Hindlimb muscle (tissue), 1 donor: Measurements from ENCODE around the gene UBN1. TPM values are rescaled to one million over a fixed set of nuclear protein-coding genes. Genes with fewer than 3 reads are reported as not detected.

ENCODE experiments used
- DNase-seq: peaks from one replicate; pipeline ENCODE4 v3.0.0-alpha.2; 2013
- polyA plus RNA-seq: library from polyadenylated mRNA; unstranded; fragments of 120-200 nt; gene quantifications from one replicate; pipeline ENCODE4 v1.2.1, GENCODE V29; 2013; ENCODE audit not compliant: insufficient read length

Gene UBN1, protein sequence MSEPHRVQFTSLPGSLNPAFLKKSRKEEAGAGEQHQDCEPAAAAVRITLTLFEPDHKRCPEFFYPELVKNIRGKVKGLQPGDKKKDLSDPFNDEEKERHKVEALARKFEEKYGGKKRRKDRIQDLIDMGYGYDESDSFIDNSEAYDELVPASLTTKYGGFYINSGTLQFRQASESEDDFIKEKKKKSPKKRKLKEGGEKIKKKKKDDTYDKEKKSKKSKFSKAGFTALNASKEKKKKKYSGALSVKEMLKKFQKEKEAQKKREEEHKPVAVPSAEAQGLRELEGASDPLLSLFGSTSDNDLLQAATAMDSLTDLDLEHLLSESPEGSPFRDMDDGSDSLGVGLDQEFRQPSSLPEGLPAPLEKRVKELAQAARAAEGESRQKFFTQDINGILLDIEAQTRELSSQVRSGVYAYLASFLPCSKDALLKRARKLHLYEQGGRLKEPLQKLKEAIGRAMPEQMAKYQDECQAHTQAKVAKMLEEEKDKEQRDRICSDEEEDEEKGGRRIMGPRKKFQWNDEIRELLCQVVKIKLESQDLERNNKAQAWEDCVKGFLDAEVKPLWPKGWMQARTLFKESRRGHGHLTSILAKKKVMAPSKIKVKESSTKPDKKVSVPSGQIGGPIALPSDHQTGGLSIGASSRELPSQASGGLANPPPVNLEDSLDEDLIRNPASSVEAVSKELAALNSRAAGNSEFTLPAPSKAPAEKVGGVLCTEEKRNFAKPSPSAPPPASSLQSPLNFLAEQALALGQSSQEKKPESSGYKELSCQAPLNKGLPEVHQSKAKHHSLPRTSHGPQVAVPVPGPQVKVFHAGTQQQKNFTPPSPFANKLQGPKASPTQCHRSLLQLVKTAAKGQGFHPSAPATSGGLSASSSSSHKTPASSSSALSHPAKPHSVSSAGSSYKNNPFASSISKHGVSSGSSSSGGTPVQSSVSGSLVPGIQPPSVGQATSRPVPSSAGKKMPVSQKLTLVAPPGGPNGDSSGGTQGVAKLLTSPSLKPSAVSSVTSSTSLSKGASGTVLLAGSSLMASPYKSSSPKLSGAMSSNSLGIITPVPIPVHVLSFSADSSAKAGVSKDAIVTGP (N-terminal part only)
- 19.0 TPM for polyA plus RNA-seq

DNA sequence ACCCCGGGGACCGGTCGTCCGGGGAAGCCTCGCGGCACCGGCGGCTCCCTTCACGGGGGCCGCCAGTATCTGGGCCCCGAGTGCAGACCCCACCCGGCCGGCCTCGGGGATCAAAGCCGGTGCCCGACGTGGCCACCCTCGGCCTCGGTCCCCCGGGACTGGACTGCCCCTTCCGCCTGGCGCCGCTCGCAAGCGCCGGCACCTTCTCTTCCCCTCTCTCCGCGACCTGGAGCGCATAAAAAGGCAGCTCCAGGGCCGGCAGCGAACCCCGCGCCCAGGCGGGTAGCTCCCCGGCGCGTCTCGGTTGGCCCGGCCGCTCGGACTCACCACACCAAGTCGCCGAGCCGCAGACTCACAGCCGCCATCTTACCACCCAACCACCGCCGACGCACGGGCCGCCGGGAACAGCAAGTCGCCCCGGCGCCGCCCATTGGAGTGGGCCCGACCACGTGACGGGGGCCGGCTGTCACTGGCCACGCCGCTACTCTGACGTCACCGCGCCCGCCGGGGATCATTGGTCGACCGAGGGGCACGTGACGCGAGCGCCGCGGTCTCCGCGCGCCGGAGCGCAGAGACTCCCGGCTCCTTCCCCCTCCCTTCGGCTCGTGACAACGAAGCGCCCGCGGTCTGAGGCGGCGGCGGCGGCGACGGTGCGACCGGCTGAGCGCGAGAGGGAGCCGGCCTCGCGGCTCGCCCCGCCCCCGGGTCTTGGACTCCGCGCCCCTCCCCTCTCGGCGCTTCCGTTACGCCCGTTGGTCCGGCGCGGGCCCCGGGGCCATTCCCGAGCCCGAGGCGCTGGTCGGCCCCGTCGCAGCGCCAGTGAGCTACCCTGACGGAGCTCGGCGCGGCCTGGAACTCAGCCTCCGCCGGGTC lies at the start of gene UBN1, which contains the start of gene GLYR1:
UBN1 (plus strand) TSS at position 581 of the 873 bp plus-strand sequence. CDS start 5,437 bp downstream, outside the sequence.
GLYR1 (minus strand) TSS at position 388 of the 873 bp plus-strand sequence; CDS start at position 365, 23 bp downstream.
- DNase-seq: peak; percentile 98

DNA sequence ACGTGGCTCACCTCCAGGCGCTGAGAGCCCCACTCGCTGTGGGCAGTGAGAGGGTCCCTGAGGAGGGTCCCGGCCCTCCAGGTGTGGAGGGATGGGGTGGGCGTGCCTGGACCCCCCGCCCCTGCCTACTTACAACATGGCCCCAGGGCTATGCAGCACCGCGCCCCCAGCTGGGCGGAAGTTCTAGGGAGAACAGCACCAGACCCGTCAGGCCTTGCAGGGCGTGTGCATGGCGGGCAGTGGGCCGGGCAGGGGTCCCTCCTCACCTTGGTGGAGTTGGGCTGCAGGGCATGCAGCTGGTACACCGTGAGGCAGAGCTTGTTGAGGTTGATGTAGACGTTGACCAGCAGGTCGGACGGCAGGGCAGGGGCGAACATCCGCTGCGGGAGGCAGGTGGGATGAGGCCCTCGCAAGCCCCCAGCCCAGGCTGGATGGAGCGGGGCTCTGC lies 49.5 kb upstream of the UBN1 start:
- no peak for DNase-seq

DNA sequence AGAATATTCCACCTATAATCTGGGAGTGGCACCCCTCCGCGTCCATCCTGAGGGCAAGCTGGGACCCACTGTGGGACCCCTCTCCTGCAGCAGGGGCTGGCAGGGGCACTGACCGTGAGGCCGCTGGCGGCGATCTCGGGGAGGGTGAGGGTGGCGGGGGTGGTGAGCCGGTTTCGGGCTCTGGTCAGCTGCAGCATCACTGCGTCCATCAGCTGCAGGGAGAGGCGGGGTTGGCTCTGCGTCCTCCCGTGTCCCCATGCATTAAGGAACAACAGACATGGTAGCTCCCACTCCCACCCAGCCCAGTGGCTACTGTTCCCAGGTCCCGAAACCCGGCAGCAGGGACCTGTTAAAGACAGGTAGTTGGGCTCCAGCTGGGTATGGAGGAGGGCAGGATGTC lies 48.8 kb upstream of the UBN1 start:
- DNase-seq: no peak

DNA sequence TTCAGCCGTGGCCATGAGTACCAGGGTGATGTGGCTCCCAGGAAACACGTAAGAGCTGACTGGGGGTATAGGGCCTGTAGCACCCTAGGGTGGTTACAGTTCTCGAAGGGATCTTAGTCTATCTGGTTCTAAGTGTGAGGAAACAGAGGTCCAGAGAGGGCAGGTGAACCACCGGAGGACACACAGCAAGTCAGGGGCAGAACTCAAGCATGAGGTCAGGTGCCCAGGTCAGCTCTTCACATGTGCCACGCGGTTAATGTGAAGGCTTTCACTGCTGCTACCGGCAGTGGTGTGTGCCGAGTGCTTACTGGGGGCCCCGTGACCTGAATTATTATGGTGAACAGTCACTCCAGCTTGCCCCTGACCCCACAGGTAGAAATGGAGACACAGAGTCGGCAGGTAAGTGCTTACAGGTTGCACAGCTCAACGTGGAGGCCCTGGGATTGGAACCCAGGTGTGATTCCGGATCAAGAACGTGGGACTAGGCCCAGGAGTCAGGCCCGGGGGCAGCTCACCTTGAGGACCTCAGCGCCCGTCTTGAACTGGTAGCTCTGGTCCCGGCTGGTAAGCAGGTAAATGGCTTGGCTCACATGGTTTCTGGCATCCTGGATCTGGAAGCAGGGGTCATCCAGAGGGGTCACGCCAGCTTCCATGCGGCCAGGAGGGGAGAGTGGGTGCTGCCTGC lies 48.0 kb upstream of the UBN1 start:
- DNase-seq: no peak

DNA sequence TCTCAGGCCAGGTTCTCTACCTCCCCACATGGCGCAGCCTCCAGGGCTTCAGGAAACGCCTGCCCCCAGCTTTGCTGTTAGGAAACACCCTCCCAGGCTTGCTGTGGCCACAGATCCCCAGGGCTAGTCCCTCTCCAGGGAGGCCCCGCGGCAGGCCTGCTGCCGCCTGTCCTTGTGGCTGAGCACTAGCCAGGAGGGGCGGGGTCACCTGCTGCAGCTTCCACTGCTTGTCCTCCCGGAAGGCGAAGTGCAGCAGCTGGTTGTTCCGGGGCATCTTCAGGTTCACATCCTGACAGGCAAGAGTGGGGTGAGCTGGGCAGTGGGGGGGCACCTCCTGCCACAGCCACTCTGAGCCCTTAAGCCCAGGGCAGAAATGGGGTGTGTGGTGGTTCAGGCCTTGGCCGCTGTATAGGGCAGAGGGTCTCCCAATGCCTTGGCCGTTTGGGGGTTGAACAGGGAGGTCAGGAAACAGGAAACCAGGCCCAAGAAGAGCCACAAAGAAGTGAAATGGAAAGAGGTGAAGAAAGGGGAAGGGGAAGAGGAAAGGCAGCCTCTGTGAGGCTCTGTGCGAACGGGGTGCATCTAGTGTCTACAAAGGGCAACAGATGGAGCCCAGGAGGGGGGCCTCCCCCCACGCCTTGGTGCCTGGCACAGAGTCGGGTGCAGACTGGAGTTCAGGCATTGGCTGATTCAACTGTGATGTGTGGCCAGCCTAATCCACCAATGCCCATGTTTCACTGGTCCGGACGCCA lies 46.8 kb upstream of the UBN1 start:
- DNase-seq: no peak

DNA sequence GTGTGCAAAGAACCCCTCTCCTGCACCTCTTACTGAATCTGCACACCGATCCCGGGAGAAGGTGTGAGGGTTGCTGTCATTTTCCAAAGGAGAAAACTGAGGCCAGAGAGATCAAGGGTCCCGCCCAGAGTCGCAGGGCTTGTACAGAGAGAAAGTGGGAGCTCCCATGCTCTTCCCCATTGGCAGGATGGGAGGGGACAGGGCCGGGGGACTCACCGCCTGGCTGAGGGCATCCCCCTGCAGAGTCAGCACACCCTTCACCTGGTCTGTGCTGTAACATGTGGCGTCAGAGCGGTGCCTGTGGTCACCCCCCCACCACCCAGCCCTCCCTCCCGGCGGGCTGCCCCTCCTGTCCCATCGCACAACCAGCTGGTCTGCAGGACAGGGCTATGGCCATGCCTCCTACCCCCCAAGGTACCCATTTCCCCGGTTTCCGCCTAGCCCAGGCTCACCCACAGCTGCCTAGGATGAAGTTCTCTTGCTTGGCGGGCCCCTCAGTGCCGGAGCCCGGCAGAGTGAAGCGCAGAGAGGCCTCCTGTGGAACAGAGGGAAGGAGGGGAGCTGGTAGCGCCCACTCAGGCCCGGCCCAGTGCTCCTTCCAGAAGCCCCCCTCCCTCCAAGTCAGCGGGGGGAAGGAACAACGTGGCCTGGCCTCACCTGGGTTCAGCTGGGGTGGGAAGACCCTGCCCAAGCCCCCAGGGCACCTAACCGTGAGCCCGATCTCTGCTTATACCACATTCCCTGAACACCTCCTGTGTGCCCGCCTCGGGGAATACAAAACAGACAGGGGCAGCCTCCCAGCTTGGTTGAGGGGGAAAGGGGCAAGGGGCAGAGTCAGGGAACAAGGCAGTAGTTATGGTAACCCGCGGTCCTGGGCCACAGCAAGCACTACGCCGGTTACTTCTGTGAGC lies 46.0 kb upstream of the UBN1 start:
- DNase-seq: no peak

DNA sequence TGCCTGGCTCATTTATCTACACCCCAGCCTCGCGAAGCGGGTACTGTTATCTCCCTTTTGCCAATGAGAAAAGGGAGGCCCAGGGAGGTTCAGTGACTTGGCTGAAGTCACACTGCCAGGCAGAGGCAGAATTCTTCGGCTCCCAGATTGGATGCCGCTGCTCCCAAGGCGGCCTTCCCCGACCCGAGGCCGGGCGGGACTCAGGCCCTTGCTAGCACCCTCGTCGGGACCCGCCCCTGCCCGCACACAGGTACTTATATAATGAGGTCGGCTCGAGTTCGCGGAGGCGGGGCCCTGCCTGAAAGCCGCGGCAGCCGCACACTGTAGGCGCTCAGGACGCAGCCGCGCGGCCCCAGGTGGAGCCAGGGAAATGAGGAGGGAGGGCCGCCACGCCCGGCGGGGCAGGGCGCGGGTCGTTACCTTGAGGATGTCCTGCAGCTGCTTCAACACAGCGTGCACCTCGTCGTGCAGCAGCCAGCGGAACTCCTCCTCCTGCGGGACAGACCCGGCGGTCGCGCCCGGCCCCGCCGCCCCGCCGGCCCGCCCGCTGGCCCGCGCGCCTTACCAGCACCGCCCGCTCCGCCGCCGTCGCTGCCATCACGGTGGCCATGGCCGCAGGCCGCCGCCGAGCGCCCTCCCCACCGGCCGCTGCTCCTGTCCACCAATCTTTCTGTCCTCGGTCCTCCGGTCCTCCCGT lies 45.2 kb upstream of the UBN1 start, which contains the start of gene ROGDI:
ROGDI (minus strand) TSS at position 672 of the 697 bp plus-strand sequence; CDS start at position 610, 62 bp downstream.
- no peak for DNase-seq

DNA sequence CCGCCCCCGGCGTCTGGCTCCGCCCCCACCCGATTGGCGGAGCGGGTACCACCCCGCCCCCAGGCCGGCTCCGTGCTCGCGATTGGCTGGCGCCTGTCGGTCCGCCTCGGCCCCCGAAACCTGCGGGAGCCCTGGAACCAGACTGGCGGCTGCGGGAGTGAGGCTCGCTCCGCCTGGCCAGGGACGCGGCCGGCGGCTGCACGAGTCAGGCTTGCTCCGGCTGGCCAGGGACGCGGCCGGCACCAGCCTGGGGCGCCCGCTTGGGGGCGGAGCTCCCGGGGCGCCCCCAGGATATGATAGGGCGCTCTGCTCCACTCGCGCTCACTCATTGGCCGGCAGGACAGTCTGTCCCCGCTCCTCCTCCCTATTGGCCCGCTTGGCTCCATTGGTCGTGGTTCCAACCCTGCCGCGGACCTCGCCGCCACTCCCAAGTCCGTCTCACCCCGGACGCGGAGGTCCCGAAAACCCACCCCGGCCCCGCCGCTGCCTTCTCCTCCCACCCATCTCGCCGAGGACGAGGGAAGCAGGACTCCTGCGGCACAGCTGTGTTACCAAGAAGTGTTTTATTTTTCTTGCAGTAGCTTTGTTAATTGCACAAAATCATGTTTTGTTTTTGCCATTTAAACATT lies 44.5 kb upstream of the UBN1 start:
- peak; percentile 91 for DNase-seq

DNA sequence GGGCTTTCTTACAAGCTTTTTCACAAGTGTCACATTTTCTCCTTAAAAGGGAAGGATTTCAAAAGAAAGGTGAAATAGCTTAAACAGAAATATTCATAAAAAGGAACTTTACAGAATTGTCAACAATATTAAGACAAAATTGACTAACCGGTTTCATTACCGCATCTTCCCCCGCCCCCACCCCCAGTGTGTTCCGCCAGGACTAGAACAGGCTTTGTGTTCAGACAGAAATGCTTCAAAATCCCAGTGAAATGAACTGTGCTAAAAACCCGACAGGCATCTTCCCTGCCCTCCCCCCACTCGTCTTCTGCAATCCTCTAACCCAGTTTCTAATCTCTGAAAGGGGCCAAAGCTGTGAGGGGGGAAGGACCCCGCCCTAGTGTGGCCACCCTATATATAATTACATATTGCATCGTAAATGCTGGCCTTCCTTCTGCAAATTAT lies 43.9 kb upstream of the UBN1 start:
- no peak for DNase-seq

DNA sequence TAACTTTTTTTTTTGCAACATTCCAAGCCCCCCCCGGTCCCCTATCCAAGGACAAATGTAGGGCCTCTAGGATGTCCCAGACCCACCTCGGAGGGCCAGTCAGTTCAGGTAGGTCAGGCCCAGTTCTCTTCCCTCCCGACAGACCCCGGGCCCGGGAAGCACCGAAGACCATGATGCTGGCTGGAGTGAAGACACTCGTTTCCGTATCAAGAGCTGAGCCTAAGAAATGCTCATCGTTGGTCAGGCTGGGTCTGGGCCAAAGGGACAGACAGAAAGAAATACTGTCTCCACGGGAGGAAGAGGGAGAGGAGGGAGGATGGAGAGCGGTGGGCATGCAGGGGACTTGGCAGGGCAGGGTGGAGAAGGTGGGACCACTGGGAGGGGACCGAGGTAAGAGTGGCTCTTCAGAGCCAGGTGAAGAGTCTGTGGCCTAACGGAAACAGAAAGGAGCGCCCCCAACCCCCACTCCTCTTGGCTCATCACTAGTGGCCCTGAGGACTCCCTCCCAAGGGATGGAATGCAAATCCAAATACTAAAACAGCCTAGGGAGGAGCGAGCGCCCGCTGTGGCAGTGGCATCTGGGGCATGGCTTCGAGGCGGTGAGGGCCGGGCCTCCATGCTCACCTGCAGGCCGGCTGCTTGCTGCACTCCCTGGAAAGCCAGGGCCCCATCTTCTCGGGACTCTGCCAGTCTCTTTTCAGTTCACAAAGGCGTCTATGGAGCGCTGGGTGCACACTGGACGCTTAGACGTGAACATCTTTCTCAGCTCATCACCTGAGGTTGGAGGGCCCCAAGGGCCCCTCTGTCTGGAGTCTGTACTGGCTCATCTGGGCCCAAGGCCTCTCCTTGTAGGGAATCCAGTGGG lies 43.2 kb upstream of the UBN1 start:
- DNase-seq: no peak

DNA sequence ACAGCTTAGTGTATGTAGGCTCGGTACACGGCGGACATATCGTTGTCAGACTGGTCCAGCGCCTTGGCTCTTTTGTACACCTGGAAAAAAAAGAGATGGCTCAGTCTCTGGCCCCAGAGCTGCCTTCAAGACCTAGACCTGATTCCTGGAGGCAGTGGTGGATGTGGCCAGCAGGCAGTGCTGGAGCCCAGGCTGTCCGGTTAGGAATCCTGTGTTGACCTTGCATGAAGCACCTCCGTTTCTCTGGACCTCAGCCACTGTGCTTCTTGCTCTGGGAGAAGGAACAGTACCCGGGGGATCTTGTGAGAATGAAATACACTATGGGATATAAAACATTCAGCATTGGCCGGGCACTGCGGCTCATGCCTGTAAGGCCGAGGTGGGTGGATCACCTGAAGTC lies 42.0 kb upstream of the UBN1 start:
- no peak for DNase-seq

DNA sequence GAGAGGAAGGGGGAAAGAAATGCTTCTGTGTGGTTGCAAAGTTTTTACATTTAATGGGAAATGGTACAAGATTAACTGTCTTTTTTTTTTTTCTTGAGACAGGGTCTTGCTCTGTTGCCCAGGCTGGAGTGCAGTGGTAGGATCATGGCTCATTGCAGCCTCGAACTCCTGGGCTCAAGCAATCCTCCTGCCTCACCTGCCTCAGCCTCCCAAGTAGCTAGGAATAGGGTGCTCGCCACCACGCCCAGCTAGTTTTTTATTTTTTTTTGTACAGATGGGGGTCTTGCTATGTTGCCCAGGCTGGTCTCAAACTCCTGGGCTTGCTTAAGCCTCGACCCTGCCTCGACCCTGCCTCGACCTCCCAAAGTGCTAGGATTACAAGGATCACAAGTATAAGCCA lies 41.0 kb upstream of the UBN1 start:
- DNase-seq: no peak

DNA sequence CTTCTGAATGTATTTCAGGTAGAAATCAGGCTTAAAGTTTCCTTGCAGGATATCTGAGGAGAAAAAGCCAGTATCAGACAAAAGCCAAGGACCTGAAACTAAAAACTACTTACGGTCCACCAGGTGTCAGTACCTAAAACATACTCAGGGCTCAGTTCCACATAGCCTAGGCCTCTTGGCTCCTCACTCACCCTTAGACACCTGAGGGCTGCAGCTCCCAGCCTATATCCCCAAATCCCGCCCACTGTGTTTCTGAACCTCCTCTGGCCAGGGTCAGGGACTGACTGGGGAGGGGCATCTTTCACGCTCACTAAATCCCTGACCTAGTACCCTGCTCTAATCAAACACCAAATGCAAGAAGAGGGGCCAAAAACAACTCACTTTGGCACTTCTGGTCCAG lies 36.0 kb upstream of the UBN1 start:
- DNase-seq: no peak

DNA sequence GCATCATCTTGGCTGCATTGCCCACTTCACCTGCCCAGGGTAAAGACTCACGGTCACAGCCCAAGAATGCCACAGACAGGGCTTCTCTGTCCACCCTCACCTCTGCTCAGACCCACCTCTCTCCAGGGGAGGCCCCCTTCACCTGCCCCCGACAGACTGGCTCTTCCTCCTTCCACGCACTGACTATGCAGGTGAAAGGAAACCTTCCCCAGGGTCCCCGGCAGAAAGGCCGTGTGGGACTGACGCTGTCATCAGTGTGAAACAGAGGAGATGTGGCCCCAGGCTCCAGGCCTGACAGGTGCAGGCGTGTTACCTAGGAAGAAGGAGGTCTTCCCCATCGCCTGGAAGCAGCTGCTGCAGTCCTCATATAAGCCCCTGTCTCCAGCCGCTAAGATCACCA lies 35.5 kb upstream of the UBN1 start:
- no peak for DNase-seq

DNA sequence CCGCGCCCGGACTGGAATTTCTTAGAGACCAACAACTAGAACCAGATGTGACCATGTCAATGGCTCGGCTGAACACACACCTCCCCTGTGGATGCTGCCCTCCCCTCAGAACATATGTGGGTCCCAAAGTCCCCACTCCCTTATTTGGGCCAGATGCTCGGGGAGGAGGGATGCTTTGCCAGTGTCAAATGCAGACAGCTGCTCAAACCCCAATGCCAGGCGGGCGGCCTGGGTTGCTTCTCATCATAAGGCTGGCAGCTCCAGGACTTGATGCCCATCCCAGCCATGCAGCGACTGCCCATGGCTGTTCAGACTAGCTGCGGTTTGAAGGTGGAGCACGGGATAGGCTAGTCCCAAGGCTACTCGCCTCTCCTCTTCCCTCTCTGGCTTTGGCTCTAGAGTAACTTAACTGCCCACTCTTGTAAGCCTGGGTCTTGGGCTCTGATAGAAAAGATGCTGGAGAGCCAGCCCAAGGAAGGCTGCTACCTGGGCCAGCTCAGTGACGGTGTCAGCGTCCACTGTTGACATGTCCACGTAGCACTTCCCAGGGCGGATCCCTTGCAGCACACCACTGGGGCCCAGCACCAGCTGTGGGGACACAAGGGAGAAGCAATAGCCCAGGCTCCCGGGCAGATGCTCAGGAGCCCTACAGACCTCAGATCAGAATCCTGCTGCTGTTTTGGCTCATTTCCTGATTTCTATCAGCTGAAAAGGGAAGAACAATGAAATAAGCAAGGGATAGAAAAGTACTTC lies 33.9 kb upstream of the UBN1 start:
- DNase-seq: no peak

DNA sequence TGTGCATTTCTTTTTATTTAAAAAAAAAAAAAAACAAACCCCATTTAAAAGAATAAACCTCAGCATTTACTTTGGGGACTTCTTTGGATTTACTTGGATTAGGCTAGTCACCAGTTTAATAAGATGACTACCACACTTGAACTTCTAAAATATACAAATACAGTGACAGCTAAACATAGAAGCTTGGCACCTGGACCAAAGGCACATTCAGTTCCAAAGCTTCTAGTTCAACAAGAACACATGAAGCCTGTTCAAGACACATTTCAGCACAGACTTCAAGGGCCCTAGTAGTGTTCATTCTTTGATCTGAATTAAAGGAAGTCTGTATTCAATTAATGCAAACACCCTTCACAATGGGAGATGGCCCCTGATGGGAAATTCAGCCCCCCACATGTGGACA lies 33.2 kb upstream of the UBN1 start:
- DNase-seq: no peak
